Neural cell (in vitro differentiated cells): ENCODE results near the gene CLASP2. TPM values are rescaled to one million over a fixed set of nuclear protein-coding genes. Genes with fewer than 3 reads are reported as not detected.

Experiments
- H2AFZ ChIP-seq: fragments of 200-600, 300-800 bp; sonication (generic), shearing (Covaris generic); 2 replicates; pipeline ENCODE4 v1.6.0; 2014; ENCODE audit warnings: low read depth, mild to moderate bottlenecking, antibody characterized with exemption, low read length, moderate library complexity
- H3F3A ChIP-seq: fragments of 200-600 bp; shearing (Covaris generic); 2 replicates; pipeline ENCODE4 v1.6.1; 2016; ENCODE audit warnings: mild to moderate bottlenecking, moderate library complexity, mixed read lengths, antibody characterized with exemption, low read length; ENCODE audit not compliant: insufficient read depth, poor library complexity, severe bottlenecking
- H3K27ac ChIP-seq: fragments of 200-600, 300-800 bp; sonication (generic), shearing (Covaris generic); 2 replicates; pipeline ENCODE4 v1.5.1; 2014; ENCODE audit warnings: mild to moderate bottlenecking, low read length, moderate library complexity
- H3K27me3 ChIP-seq: fragments of 300-800, 200-600 bp; sonication (generic), shearing (Covaris generic); 2 replicates; pipeline ENCODE4 v1.6.0; 2014; ENCODE audit warnings: mild to moderate bottlenecking, low read depth, low read length, moderate library complexity; ENCODE audit not compliant: insufficient read depth
- H3K36me3 ChIP-seq: fragments of 300-800, 200-600 bp; sonication (generic), shearing (Covaris generic); 2 replicates; pipeline ENCODE4 v1.5.1; 2014; ENCODE audit warnings: mild to moderate bottlenecking, antibody characterized with exemption, low read length, moderate library complexity; ENCODE audit not compliant: insufficient read depth
- H3K4me2 ChIP-seq: fragments of 300-800, 200-600 bp; sonication (generic), shearing (Covaris generic); 2 replicates; pipeline ENCODE4 v1.6.0; 2014; ENCODE audit warnings: mild to moderate bottlenecking, low read length
- H3K4me3 ChIP-seq: fragments of 300-800, 200-600 bp; sonication (generic), shearing (Covaris generic); 2 replicates; pipeline ENCODE4 v1.5.1; 2014; ENCODE audit warnings: mild to moderate bottlenecking, low read length, moderate library complexity
- H3K79me2 ChIP-seq: fragments of 200-600 bp; shearing (Covaris generic); replicated peaks from 2 replicates; pipeline ENCODE4 v1.6.0; 2014; ENCODE audit warnings: mild to moderate bottlenecking, low read length, moderate library complexity; ENCODE audit not compliant: insufficient read depth
- H3K9ac ChIP-seq: fragments of 300-800, 200-600 bp; sonication (generic), shearing (Covaris generic); 2 replicates; pipeline ENCODE4 v1.6.1; 2016; ENCODE audit warnings: mild to moderate bottlenecking, low read length, mixed read lengths
- H3K9me2 ChIP-seq: fragments of 200-600 bp; shearing (Covaris generic); 2 replicates; pipeline ENCODE4 v1.6.1; 2016; ENCODE audit warnings: mild to moderate bottlenecking, low read length, mixed read lengths; ENCODE audit not compliant: insufficient read depth
- H3K9me3 ChIP-seq: fragments of 200-600, 300-800 bp; sonication (generic), shearing (Covaris generic); 2 replicates; pipeline ENCODE4 v1.6.1; 2016; ENCODE audit warnings: mild to moderate bottlenecking, mixed run types, low read length, moderate library complexity, mixed read lengths
- H4K20me1 ChIP-seq: fragments of 200-600 bp; shearing (Covaris generic); 2 replicates; pipeline ENCODE4 v1.6.1; 2016; ENCODE audit warnings: mild to moderate bottlenecking, mixed run types; ENCODE audit not compliant: insufficient read depth
- EP300 ChIP-seq: fragments of 450-650 bp; conservative IDR thresholded peaks from 2 replicates; pipeline ENCODE4 v1.6.1; 2014; ENCODE audit warnings: antibody characterized with exemption, mild to moderate bottlenecking, moderate library complexity; ENCODE audit not compliant: poor library complexity, severe bottlenecking
- EZH2 ChIP-seq: fragments of 200-600, 300-800 bp; shearing (Covaris generic), sonication (generic); IDR thresholded peaks from 2 replicates; pipeline ENCODE4 v1.6.1; 2014; ENCODE audit warnings: antibody characterized with exemption, low read length, borderline replicate concordance, mild to moderate bottlenecking; ENCODE audit not compliant: insufficient read depth, poor library complexity, severe bottlenecking
- MXI1 ChIP-seq: fragments of 450-650 bp; conservative IDR thresholded peaks from 2 replicates; pipeline ENCODE4 v1.6.1; 2014; ENCODE audit warnings: antibody characterized with exemption, mild to moderate bottlenecking; ENCODE audit not compliant: poor library complexity, severe bottlenecking
- POLR2AphosphoS5 ChIP-seq: IDR thresholded peaks from 2 replicates; pipeline ENCODE4 v1.6.1; 2012
- RAD21 ChIP-seq: fragments of 450-650 bp; conservative IDR thresholded peaks from 2 replicates; pipeline ENCODE4 v1.6.1; 2014; ENCODE audit warnings: antibody characterized with exemption, mild to moderate bottlenecking, moderate library complexity
- REST ChIP-seq: IDR thresholded peaks from 2 replicates; pipeline ENCODE4 v1.6.1; 2012; ENCODE audit warnings: borderline replicate concordance
- SMC3 ChIP-seq: fragments of 450-650 bp; conservative IDR thresholded peaks from 2 replicates; pipeline ENCODE4 v1.6.1; 2014; ENCODE audit warnings: antibody characterized with exemption, mild to moderate bottlenecking, moderate library complexity; ENCODE audit not compliant: poor library complexity
- TAF1 ChIP-seq: IDR thresholded peaks from 2 replicates; pipeline ENCODE4 v1.6.1; 2012; ENCODE audit warnings: low read depth
- polyA plus RNA-seq: library from polyadenylated mRNA; depleted of rRNA; stranded (reverse); fragments of >200 nt; gene quantifications from 2 replicates; pipeline ENCODE4 v1.2.3, GENCODE V29; 2014
- TF ChIP-seq, protein P1 (sequence below): fragments of 450-650 bp; IDR thresholded peaks from 2 replicates; pipeline ENCODE4 v1.5.1; 2014; ENCODE audit warnings: antibody characterized with exemption, mild to moderate bottlenecking, moderate library complexity; ENCODE audit not compliant: poor library complexity, severe bottlenecking

Gene CLASP2
- polyA plus RNA-seq, 1 donor from 2014 or later = 938 TPM

GRCh38 chr3:33521736-33522135, 196.3 kb downstream of the CLASP2 start:
- H3K79me2 ChIP-seq = peaks cover 4% of the 10 kb centered on the region
- H3K36me3 ChIP-seq = peaks cover 46% of the 10 kb centered on the region
- peaks cover 7% of the 10 kb centered on the region for H3K9me3 ChIP-seq
- H3K27ac ChIP-seq = no peak overlapping the region
- H3K9me2 ChIP-seq = no peaks in the 10 kb centered on the region
- no peak overlapping the region for H3K4me3 ChIP-seq
- no peak overlapping the region for H2AFZ ChIP-seq
- H3K9ac ChIP-seq = no peak overlapping the region
- H3K27me3 ChIP-seq = no peaks in the 10 kb centered on the region
- H3K4me2 ChIP-seq = no peak overlapping the region
- H4K20me1 ChIP-seq = no peaks in the 10 kb centered on the region
- TF ChIP-seq, protein P1, sequence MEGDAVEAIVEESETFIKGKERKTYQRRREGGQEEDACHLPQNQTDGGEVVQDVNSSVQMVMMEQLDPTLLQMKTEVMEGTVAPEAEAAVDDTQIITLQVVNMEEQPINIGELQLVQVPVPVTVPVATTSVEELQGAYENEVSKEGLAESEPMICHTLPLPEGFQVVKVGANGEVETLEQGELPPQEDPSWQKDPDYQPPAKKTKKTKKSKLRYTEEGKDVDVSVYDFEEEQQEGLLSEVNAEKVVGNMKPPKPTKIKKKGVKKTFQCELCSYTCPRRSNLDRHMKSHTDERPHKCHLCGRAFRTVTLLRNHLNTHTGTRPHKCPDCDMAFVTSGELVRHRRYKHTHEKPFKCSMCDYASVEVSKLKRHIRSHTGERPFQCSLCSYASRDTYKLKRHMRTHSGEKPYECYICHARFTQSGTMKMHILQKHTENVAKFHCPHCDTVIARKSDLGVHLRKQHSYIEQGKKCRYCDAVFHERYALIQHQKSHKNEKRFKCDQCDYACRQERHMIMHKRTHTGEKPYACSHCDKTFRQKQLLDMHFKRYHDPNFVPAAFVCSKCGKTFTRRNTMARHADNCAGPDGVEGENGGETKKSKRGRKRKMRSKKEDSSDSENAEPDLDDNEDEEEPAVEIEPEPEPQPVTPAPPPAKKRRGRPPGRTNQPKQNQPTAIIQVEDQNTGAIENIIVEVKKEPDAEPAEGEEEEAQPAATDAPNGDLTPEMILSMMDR = no peak
- no peak for TF ChIP-seq POLR2AphosphoS5
- no peak for TF ChIP-seq SMC3
- TF ChIP-seq REST = no peak
- no peak for TF ChIP-seq EZH2
- TF ChIP-seq MXI1 = no peak
- no peak for TF ChIP-seq TAF1
- TF ChIP-seq EP300 = no peak
- TF ChIP-seq RAD21 = no peak
- no peaks in the 10 kb centered on the region for H3F3A ChIP-seq

- Histone ChIP-seq H3K79me2 (no peaks in the 10 kb centered on the region), H2AFZ (no peak overlapping the region), H3K4me3 (no peak overlapping the region), H3K9me3 (no peaks in the 10 kb centered on the region), H3F3A (no peaks in the 10 kb centered on the region), H3K9ac (no peak overlapping the region), H3K4me2 (no peak overlapping the region), H3K27me3 (no peaks in the 10 kb centered on the region), H3K9me2 (no peaks in the 10 kb centered on the region), H3K36me3 (peaks cover 16% of the 10 kb centered on the region), H4K20me1 (no peaks in the 10 kb centered on the region), H3K27ac (no peak overlapping the region)
- TF ChIP-seq EZH2 (no peak), MXI1 (no peak), RAD21 (no peak), REST (no peak), SMC3 (no peak), EP300 (no peak), TAF1 (no peak), POLR2AphosphoS5 (no peak)
- TF ChIP-seq, protein P1 = no peak
These were observed 204.7 kb downstream of the CLASP2 start for GRCh38 chr3:33513262-33513863.
